ENCODE measurements around the gene CCDC80. TPM values are rescaled to one million over a fixed set of nuclear protein-coding genes. Genes with fewer than 3 reads are reported as not detected.

CCDC80 gene
- total RNA-seq, 1 donor from 2014 or later = 3.7 TPM

GRCh38 chr3:112631257-112631656 is 9.7 kb downstream of the CCDC80 start:
- H3K4me1 Mint-ChIP-seq (ENCODE audit: unreplicated experiment) = peaks cover 28% of the 10 kb centered on the region
- no peak for DNase-seq (ENCODE audit: low spot score)
- no peaks in the 10 kb centered on the region for H3K36me3 Mint-ChIP-seq (ENCODE audit: low read depth, unreplicated experiment)
- no peaks in the 10 kb centered on the region for H3K27me3 Mint-ChIP-seq (ENCODE audit: unreplicated experiment)
- no peak overlapping the region for H3K27ac Mint-ChIP-seq (ENCODE audit: unreplicated experiment)
- H3K4me3 Mint-ChIP-seq (ENCODE audit: unreplicated experiment) = no peak overlapping the region
- H3K9me3 Mint-ChIP-seq (ENCODE audit: unreplicated experiment) = no peaks in the 10 kb centered on the region
- TF ChIP-seq, protein P1, sequence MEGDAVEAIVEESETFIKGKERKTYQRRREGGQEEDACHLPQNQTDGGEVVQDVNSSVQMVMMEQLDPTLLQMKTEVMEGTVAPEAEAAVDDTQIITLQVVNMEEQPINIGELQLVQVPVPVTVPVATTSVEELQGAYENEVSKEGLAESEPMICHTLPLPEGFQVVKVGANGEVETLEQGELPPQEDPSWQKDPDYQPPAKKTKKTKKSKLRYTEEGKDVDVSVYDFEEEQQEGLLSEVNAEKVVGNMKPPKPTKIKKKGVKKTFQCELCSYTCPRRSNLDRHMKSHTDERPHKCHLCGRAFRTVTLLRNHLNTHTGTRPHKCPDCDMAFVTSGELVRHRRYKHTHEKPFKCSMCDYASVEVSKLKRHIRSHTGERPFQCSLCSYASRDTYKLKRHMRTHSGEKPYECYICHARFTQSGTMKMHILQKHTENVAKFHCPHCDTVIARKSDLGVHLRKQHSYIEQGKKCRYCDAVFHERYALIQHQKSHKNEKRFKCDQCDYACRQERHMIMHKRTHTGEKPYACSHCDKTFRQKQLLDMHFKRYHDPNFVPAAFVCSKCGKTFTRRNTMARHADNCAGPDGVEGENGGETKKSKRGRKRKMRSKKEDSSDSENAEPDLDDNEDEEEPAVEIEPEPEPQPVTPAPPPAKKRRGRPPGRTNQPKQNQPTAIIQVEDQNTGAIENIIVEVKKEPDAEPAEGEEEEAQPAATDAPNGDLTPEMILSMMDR (IDR thresholded peaks at IDR 0.05; ENCODE audit: unreplicated experiment) = no peak

DNA sequence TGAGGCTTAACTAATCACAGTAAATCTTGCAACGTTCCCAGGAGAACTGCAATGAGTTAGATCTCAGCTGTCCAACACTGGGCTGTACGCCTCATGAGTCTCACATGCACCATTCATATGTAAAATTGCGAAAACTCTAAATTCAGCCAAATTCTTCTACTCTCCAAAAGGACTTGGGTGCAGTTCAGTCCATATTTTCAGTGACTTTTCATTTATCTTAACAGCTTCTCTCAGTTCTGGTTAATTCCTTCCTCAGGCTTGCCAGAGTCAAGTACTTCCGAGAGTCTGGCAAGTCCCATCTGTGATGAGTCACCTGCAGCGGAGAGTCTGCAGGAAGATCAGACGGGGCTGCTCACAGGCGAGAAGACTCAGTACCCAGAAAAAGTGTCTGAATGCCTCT is 11.5 kb downstream of the CCDC80 start:
- H3K9me3 Mint-ChIP-seq (ENCODE audit: unreplicated experiment) = no peaks in the 10 kb centered on the region
- H3K4me3 Mint-ChIP-seq (ENCODE audit: unreplicated experiment) = no peak overlapping the region
- no peaks in the 10 kb centered on the region for H3K36me3 Mint-ChIP-seq (ENCODE audit: low read depth, unreplicated experiment)
- H3K27me3 Mint-ChIP-seq (ENCODE audit: unreplicated experiment) = no peaks in the 10 kb centered on the region
- no peak overlapping the region for H3K27ac Mint-ChIP-seq (ENCODE audit: unreplicated experiment)
- TF ChIP-seq, protein P1 (IDR thresholded peaks at IDR 0.05; ENCODE audit: unreplicated experiment) = no peak
- H3K4me1 Mint-ChIP-seq (ENCODE audit: unreplicated experiment) = peaks cover 28% of the 10 kb centered on the region
- no peak for DNase-seq (ENCODE audit: low spot score)

GRCh38 chr3:112627919-112628466 is 12.9 kb downstream of the CCDC80 start:
- no peak for DNase-seq (ENCODE audit: low spot score)
- Mint-ChIP-seq H3K27me3 (ENCODE audit: unreplicated experiment) (no peaks in the 10 kb centered on the region), H3K4me1 (ENCODE audit: unreplicated experiment) (peaks cover 24% of the 10 kb centered on the region), H3K27ac (ENCODE audit: unreplicated experiment) (no peak overlapping the region), H3K36me3 (ENCODE audit: low read depth, unreplicated experiment) (no peaks in the 10 kb centered on the region), H3K9me3 (ENCODE audit: unreplicated experiment) (no peaks in the 10 kb centered on the region), H3K4me3 (ENCODE audit: unreplicated experiment) (no peak overlapping the region)
- TF ChIP-seq, protein P1 (IDR thresholded peaks at IDR 0.05; ENCODE audit: unreplicated experiment) = no peak

DNA sequence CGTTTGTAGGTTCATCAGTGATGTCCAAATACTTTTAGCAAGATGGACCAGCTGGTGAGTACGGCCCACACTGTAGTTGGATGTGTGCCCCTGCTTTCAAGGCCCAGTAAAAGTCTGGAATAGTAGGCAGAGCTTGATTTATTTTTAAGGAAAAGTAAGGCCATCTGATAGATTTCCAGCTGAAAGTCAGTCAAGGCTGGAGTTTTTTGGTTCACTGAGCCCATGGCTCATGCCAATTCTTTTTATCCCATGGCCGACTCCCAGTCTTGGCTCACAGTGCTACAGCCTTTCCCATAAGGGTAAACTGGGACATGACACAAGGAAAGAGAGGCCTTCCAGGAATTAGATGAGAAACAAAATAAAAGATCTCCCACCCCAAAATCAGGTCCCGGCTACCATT is 13.5 kb downstream of the CCDC80 start:
- peaks cover 18% of the 10 kb centered on the region for H3K4me1 Mint-ChIP-seq (ENCODE audit: unreplicated experiment)
- DNase-seq (ENCODE audit: low spot score) = no peak
- no peak overlapping the region for H3K27ac Mint-ChIP-seq (ENCODE audit: unreplicated experiment)
- no peaks in the 10 kb centered on the region for H3K27me3 Mint-ChIP-seq (ENCODE audit: unreplicated experiment)
- TF ChIP-seq, protein P1 (IDR thresholded peaks at IDR 0.05; ENCODE audit: unreplicated experiment) = no peak
- no peak overlapping the region for H3K4me3 Mint-ChIP-seq (ENCODE audit: unreplicated experiment)
- H3K36me3 Mint-ChIP-seq (ENCODE audit: low read depth, unreplicated experiment) = no peaks in the 10 kb centered on the region
- H3K9me3 Mint-ChIP-seq (ENCODE audit: unreplicated experiment) = no peaks in the 10 kb centered on the region

GRCh38 chr3:112623717-112624116 is 17.2 kb downstream of the CCDC80 start:
- no peak overlapping the region for H3K4me3 Mint-ChIP-seq (ENCODE audit: unreplicated experiment)
- H3K36me3 Mint-ChIP-seq (ENCODE audit: low read depth, unreplicated experiment) = no peaks in the 10 kb centered on the region
- TF ChIP-seq, protein P1 (IDR thresholded peaks at IDR 0.05; ENCODE audit: unreplicated experiment) = no peak
- peaks cover 9% of the 10 kb centered on the region for H3K4me1 Mint-ChIP-seq (ENCODE audit: unreplicated experiment)
- H3K27me3 Mint-ChIP-seq (ENCODE audit: unreplicated experiment) = no peaks in the 10 kb centered on the region
- H3K27ac Mint-ChIP-seq (ENCODE audit: unreplicated experiment) = no peak overlapping the region
- H3K9me3 Mint-ChIP-seq (ENCODE audit: unreplicated experiment) = no peaks in the 10 kb centered on the region
- DNase-seq (ENCODE audit: low spot score) = no peak
